GM19467 (cell line): Measurements from ENCODE around the gene CCDC60.

ENCODE experiments used
- ATAC-seq: cut with Tn5 transposase; IDR thresholded peaks from one replicate; pipeline ENCODE4 v1.9.1; 2021; ENCODE audit warnings: mild to moderate bottlenecking, moderate library complexity; ENCODE audit not compliant: unreplicated experiment

Gene CCDC60

GRCh38 chr12:119440803-119441360 lies 106.4 kb downstream of the CCDC60 start:
- no peak for ATAC-seq

- ATAC-seq, result peak; percentile 66
Observed at GRCh38 chr12:119444462-119445044, 110.0 kb downstream of the CCDC60 start.

- no peak for ATAC-seq
Observed at GRCh38 chr12:119446459-119446858, 111.9 kb downstream of the CCDC60 start.

DNA sequence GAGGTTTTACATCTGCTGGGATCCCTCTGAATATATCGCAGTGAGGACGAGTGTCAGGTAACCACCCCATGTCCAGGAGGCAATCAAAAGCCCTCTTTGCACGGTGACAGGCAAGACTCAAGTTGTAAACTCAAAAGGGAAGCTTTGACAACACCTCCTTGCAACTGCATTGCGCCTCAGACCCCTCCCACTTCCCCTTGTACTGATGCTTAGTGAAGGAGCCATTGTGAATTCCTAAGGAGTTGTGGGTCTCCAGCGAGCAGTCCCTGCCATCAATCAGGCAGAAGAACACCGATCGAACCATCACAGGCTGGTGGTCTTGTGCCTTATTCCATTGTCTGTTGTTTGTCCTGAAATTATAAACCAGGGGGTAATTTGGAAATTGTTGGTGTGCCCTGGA lies 112.6 kb downstream of the CCDC60 start:
- no peak for ATAC-seq

DNA sequence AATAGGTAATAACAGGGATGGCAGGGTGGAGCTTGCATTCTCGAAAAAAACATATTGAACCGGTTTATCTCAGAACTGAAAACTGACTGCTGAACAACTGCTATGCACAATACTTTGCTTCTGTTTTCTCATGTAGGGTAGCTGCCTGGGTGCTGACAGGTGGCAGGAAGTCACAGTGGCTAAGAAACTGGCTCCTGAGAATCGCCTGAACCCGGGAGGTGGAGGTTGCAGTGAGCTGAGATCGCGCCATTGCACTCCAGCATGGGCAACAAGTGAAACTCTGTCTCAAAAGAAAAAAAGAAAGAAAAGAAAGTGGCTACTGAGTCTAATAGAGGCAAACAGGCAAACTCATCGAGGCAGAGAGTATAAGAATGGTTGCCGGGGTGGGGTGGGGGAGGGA lies 113.1 kb downstream of the CCDC60 start:
- ATAC-seq, result no peak

DNA sequence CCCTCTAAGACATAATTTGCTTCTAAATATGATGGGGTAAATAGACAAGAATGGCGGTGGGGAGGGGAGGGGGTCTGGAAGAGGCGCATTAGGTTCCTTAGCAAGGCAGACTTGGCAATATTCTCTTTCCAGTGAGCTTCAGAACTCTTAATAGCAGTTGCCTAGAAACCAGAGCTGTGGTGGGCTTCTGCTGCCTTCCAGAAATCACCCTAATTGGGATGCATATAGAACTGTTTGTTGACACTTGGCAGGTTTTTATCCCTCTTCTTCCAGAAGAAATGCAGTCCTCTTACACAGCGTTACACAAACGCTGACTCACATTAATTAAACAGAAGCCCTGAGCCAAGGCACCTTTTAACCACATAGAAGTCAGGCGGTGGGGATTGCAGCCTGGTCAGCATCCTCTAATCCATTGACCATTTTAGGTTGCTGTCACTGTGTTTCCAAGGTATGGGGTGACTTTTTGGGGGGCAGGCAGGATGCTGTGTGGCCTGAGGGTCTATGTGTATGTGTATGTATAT lies 114.1 kb downstream of the CCDC60 start:
- no peak for ATAC-seq

DNA sequence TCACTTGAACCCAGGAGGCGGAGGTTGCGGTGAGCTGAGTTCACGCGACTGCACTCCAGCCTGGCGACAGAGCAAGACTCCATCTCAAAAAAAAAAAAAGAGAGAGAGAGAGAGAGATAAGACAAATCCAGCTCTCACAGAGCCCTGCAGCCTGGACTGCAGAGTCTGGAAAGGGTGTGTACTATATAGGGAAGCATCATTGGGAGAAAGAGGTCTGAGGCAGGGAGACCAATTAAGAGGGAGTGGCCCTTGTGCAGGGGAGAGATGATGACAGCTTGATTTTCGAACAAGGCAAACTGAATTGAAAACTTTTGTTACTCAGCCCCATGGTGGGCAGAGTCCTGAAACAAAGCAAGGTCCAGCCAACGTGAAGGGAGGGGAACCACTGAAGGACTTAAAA lies 116.2 kb downstream of the CCDC60 start:
- no peak for ATAC-seq

GRCh38 chr12:119456824-119457223 lies 122.3 kb downstream of the CCDC60 start:
- no peak for ATAC-seq

DNA sequence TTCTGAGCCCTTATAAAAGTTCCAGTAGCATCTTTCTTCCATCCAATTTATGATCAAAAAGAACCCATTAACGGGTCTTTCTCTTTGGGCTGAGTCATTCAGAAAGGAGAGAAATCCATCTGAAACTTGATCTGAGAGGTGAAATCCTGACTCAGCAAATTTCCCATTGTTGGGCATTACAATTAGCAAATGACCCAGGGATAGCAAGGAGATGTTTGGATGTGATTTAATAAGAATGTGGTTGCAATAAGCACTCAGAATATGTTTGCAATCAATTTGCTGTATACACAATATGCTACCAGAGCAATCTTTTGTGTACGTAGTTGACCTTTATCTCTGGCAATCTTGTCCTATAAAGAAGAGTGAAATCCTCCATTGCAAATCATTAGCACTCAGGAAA lies 122.7 kb downstream of the CCDC60 start:
- no peak for ATAC-seq

- ATAC-seq, result no peak
Observed at GRCh38 chr12:119459481-119459880, 125.0 kb downstream of the CCDC60 start.

- ATAC-seq, result no peak
Observed at GRCh38 chr12:119460876-119461275, 126.3 kb downstream of the CCDC60 start.

DNA sequence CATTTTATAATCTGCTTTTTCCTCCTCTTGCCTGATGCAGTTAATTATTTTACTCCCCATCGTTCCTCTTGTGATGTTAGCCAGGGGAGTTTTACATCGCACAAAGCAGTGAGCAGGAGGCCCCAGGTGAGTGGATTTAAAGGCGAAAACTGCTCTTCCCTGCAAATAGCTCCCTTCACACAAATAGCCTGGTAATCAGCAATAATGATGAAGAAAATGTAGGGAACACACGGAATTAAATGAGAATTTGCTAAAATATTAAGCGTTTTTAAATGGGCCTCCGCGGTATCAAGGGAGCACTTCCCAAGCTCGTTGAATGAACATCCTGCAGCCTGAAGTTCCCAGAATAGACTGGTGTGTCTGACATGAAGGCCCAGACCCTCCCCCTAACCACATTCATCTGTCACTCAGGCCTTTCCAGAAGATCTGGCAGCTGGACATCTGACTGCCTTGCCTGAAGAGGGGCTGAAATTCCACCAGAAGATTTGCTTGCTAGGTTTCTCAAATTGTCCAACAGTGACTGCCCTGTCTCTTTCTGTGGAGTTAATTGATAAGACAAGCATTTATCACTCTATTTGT lies 127.2 kb downstream of the CCDC60 start:
- ATAC-seq, result no peak

DNA sequence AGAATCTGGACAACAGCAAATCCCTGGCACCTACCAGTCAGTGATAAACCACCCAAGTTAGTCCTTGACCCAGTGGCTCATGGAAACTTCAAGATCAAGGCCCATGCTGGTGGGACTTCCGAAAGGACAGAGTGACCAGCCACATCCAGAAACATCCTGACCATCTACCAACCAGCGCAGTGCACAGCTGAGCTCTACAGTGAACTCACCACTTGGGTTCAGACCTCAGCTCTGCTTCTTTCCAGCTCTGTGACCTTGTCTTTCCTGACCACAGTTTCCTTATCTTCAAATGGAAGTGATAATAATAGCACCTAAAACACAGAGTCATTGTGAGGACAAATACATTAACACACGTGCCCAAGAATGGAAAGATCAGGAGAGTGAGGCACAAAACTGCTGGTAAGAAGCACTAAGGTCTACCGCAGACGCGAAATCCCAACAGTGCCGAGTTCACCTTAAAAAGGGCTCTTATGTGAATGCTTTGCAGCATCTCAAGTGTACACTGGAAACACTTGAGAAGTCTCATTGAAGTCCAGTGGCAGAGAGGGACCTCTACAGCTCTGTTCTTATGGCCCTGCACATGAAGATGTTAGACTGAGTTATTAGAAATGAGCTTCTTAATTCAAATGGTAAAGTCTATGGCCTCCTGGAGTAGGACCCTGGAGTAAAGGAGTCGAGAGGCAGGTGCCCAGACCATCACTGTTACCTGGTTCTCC lies 128.8 kb downstream of the CCDC60 start:
- ATAC-seq, result no peak

GRCh38 chr12:119468296-119468695 lies 133.8 kb downstream of the CCDC60 start:
- no peak for ATAC-seq

- no peak for ATAC-seq
Observed at GRCh38 chr12:119475650-119476049, 141.1 kb downstream of the CCDC60 start.

DNA sequence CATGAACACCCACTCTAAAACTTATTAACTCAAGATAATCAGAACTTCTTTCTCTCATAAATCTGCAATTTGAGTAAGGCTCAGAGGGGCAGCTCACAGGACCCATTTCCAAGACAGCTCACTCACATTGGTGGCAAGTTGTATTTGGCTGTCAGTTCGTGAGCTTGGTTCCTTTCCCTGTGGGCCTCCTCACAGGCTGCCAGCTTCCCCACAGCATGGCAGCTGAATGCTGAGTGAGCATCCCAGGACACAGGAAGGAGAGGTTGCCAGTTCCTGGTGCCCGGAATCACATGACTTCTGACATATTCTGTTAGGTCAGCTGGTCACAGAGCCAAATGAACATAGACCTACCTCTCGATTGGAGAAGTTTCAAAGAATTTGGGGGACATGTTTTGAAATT lies 142.4 kb downstream of the CCDC60 start:
- ATAC-seq, result no peak

DNA sequence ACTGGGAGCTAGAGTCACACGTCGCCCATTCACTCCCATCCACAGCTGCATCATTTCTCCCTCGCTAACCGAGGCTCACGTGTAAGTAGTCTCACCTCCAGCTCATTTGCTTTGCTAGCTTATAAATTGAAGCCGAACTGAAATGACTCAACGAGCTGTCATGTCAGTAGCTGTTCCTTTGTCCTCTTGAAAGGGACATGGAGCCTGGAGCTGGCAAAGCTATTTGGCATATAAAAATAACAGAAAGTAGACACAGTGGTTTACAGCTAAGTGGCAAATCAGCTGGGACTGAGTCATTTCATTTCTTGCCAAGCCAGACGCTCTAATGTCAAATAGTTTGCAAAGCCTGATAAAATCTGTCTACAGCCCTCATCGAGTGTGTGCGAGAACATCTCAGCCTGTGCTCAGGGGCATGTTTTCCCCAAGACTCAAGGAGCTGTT lies 144.6 kb downstream of the CCDC60 start:
- ATAC-seq, result no peak

- no peak for ATAC-seq
Observed at GRCh38 chr12:119480551-119480950, 146.0 kb downstream of the CCDC60 start.

DNA sequence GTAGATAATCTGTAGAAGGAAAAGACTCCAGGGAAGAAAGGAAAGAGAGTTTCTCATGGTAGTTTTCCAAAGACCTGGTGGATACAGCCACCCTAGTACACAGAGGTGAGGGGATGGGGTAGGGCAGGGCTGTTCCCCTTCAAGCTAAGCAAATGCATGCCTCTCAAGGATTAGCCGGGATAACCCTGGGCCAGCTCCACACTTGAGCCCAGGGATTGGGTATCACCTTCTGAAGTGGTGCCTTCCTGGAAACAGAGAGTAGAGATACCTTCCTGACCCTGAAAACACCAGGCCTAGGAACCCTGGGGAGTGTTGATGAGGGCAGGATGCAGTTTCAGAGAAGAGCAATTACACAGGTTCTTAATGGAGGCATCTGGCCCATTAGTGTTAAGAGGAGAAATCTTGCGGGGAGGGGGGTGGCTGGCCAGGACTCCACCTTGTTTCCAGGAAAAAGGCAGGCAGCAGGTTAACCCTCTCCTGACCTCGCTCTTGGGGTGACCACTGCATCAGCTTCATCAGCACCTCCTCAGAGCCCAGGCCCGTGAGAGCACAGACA lies 152.1 kb downstream of the CCDC60 start:
- ATAC-seq, result no peak

GRCh38 chr12:119491814-119492213 lies 157.3 kb downstream of the CCDC60 start:
- no peak for ATAC-seq

GRCh38 chr12:119500209-119500608 lies 165.7 kb downstream of the CCDC60 start:
- ATAC-seq, result no peak

DNA sequence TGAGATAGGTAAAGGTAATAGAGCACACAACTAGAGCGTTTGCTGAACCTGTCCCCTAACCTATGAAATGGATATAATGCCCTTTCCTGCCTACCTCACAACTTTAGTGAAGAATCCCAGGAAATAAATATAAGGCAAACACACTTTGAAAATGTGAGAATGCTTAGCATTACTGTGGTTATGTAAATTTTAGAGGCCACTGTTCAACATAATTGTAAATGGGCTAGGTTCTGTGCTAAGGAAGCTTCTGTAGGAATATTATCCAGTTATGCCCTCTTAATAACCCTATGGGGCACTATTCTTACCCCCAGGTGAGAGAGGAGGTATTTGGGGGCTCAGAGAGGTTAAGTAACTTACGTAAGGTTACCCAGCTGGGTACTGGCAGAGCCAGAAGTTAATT lies 166.5 kb downstream of the CCDC60 start:
- ATAC-seq, result no peak
